Activated CD8-positive, alpha-beta T cell treated with anti-CD3 and anti-CD28 coated beads, Interleukin-2, amount 10 ng/mL, durations not matched to agents 7 days and 5 days (primary cell): ENCODE results near the gene MUC2. TPM values are rescaled to one million over a fixed set of nuclear protein-coding genes. Genes with fewer than 3 reads are reported as not detected.

ENCODE experiments used
- ATAC-seq: fragments of 150-1000 bp; cut with Tn5 transposase; one replicate; pipeline ENCODE4 v1.10.0; 2021; ENCODE audit warnings: moderate library complexity
- CTCF ChIA-PET: fragments of 350-600 bp; sonication (Branson Sonifier 250); formaldehyde crosslinking; loops from one replicate; lab custom pipeline; 2021; ENCODE audit warnings: antibody characterized with exemption; lab: Charles Lee
- POLR2A ChIA-PET: fragments of 350-600 bp; sonication (Branson Sonifier 250); formaldehyde crosslinking; loops from one replicate; lab custom pipeline; 2021; ENCODE audit warnings: antibody characterized with exemption; lab: Charles Lee
- DNase-seq: peaks from one replicate; pipeline ENCODE4 v3.0.0-alpha.2; 2020
- H3K27ac Mint-ChIP-seq: one replicate; pipeline ENCODE4 v1.8.0; 2021; ENCODE audit warnings: mild to moderate bottlenecking, mixed read lengths
- H3K27me3 Mint-ChIP-seq: one replicate; pipeline ENCODE4 v1.8.0; 2021; ENCODE audit warnings: low read depth, mixed read lengths
- H3K36me3 Mint-ChIP-seq: one replicate; pipeline ENCODE4 v1.8.0; 2021; ENCODE audit warnings: low read depth, mixed read lengths
- H3K4me1 Mint-ChIP-seq: one replicate; pipeline ENCODE4 v1.8.0; 2021; ENCODE audit warnings: low read depth, mixed read lengths
- H3K4me3 Mint-ChIP-seq: one replicate; pipeline ENCODE4 v1.8.0; 2021; ENCODE audit warnings: mild to moderate bottlenecking, mixed read lengths
- H3K9me3 Mint-ChIP-seq: one replicate; pipeline ENCODE4 v1.8.0; 2022; ENCODE audit warnings: mixed read lengths; ENCODE audit not compliant: insufficient read depth
- total RNA-seq, 2 experiments: library from RNA; stranded (reverse); gene quantifications; one replicate each; pipeline ENCODE4 v1.2.3, GENCODE V29; 2021

MUC2 gene
- not detected for total RNA-seq

DNA sequence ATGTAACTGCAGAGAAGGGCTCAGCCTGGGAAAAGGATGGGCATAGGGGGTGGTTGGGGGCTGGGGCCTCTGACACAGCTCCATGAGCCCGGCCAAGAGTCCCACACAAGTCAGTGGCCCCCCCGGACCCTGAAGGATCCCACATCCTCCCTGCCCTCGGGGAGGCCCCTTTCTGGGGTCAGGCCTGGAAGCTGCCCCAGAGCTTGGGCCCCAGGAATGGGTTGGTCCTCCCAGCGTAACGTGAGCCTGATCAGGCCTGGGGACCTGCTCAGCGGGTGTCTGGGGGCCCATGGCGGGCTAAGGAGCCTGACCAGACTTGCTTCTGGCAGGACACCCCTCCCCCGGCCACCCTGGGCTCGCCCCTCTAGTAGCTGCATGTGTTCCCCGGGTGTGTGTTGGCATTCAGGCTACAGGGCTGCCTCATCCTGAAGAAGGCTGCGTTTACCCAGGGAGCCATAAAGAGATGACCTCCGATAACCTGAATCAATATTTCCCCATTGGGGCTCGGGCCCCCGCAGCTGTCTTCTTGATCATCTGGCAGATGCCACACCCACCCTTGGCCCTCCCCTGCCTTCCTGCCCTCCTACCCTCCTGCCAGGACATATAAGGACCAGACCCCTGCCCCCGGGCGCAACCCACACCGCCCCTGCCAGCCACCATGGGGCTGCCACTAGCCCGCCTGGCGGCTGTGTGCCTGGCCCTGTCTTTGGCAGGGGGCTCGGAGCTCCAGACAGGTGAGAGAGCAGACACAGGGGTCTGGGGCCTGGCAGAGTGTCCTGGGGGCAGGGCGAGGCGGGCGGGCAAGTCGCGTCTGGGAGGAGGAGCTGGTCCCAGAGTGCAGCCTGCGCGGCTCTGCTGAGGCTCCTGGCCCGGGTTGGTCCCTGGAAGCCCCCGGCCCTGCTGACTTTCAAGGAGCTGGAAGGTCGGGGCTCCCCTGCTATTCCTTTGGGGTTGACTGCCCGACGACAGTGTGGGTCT, at the start of gene MUC2:
Gene MUC2 (plus strand): TSS at position 631 of the 978 bp plus-strand sequence.
- CTCF ChIA-PET: no interaction called here
- ATAC-seq: no peak
- POLR2A ChIA-PET: no interaction called here

DNA sequence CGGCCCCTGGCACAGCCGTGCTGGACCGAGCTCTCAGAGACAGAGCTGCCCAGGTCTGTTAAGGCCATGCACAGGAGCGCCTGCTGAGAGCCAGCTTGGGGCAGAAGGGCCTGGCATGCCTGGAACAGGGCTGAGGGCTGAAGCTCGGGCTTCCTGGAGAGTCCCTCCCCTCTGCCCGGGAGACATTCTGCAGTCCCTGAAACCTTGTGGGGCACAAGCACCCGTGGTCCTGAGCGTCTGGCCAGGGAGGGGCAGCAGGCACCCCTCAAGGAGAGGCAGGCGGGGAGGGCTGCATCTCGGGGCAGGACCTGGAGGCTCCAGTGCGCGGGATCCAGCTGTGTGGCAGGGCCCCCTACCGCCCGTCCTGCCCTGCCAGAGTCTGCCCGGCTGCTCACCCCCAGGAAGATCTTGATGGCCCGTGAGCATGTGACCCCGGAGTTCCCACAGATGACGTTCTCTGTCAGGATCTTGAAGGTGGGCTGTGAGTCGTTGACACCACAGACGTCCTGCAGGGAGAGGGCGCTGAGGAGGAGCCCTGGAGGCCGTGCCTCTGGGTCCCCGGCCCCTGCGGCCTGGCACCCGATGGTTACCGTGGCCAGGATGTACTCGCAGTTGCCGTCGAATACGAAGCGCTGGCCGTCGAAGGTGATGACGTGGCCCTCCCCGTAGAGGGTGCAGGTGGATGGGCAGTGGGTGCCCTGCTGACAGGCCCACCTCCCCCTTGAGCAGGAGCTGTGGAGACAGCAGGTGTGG, 49.1 kb upstream of the MUC2 start:
- H3K4me1 Mint-ChIP-seq: no peaks in the 10 kb centered on the region
- no peak for DNase-seq
- no peak overlapping the region for H3K27ac Mint-ChIP-seq
- POLR2A ChIA-PET: no interaction called here
- CTCF ChIA-PET: no interaction called here
- no peaks in the 10 kb centered on the region for H3K9me3 Mint-ChIP-seq
- no peaks in the 10 kb centered on the region for H3K36me3 Mint-ChIP-seq
- no peak overlapping the region for H3K4me3 Mint-ChIP-seq
- ATAC-seq: no peak
- no peaks in the 10 kb centered on the region for H3K27me3 Mint-ChIP-seq

More for the DNA sequence above, at the start of gene MUC2:
- H3K36me3 Mint-ChIP-seq: no peaks in the 10 kb centered on the region
- H3K4me3 Mint-ChIP-seq: no peak within 1 kb of the TSS
- H3K27me3 Mint-ChIP-seq: no peaks in the 10 kb centered on the region
- no peak within 1 kb of the TSS for H3K27ac Mint-ChIP-seq
- H3K4me1 Mint-ChIP-seq: no peaks in the 10 kb centered on the region
- no peaks in the 10 kb centered on the region for H3K9me3 Mint-ChIP-seq
- no peak for DNase-seq

DNA sequence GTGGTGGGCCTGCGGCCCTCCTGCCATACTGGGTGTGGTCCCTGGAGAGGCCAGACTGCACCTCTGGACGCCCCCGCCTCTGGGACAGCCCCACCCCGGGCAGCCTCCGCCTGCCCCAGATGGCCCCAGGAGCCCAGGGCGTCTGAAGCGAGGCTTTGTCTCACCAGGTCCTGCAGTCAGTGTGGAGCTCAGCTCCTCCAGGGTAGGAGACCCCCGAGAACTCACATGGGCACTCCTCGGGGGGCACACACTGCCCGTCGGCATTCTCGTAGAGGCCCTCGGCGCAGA, 48.6 kb upstream of the MUC2 start:
- Mint-ChIP-seq H3K4me3 (no peak overlapping the region), H3K4me1 (no peaks in the 10 kb centered on the region), H3K27ac (no peak overlapping the region), H3K36me3 (no peaks in the 10 kb centered on the region), H3K27me3 (no peaks in the 10 kb centered on the region), H3K9me3 (no peaks in the 10 kb centered on the region)
- CTCF ChIA-PET: no interaction called here
- DNase-seq (no peak), ATAC-seq (no peak)
- POLR2A ChIA-PET: no interaction called here

DNA sequence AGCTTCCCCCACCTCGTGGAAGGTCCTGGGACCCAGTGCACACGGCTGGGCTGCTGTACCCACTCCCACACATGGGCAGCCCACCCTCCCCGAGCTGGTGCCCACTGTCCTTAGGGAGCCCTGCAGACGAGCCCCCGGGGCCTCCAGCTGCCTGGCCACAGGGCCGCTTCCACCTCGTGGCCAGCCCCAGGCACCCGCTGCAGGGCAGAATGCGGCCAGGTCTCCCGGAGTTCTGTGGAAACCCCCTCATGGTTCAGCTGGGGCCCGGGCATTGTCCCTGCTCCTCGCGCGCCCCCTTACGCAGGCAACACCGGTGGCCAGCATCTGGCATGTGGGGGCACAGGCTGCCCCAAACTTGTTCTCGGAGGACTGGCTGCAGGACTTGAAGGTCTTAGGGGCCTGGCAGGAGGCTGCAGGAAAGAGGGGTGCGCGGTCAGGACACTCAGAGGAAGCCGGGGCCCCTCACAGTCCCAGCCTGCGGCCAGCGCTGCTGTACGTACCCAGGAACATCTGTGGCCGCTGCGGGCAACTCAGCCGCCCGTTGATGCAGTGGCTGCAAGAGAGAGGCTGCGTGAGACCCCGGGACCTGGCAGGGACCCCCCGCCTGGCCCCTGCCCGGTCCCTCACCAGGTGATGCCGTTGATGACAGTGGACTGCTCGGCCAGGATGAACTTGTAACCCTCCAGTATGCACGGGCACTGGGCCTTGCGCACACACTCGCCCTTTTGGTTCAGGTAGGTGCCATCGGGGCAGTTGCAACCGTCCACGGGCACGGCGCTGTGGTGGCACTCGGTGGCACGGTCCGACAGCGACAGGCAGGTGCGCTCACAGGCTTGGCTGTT, 47.8 kb upstream of the MUC2 start:
- Mint-ChIP-seq H3K4me3 (no peak overlapping the region), H3K27me3 (no peaks in the 10 kb centered on the region), H3K36me3 (no peaks in the 10 kb centered on the region), H3K4me1 (no peaks in the 10 kb centered on the region), H3K27ac (no peak overlapping the region), H3K9me3 (no peaks in the 10 kb centered on the region)
- POLR2A ChIA-PET: no interaction called here
- DNase-seq (no peak), ATAC-seq (no peak)
- CTCF ChIA-PET: no interaction called here

DNA sequence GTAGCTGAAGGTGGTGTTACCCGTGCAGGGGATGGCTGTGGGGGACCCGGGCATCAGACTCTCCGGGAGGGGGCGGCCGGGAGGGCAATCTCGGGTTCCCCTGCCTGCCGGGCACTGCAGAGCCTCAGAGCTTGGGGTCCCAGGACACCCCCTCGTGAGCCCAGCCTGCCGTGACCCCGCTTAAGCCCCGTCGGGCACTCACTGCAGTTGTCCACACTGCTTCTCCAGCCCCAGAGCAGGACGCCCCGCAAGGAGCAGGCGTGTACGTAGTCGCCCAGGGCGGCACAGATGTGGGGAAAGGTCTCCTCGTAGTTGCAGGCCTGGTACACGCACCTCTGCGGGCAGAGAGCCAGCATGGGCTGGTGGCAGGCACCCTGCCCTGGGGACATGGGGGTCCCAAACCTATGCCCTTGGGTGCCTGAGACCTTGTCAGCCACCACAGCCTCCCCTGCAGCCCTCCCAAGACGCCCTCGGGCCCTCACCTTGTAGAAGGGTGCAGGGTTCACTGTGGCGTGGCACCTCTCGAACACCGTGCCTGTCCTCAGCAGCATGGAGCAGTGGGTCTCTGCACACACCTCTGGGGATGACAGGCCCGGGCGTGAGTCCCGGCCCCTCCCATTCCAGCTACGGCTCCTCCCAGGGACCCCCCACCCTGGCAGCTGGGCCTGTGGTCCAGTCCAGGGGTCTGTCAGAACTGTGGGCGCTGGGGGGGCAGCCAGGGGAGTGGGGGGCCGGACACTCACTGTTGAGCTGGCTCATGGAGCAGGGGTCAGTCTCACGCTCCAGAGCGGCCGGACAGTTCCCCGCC, 47.0 kb upstream of the MUC2 start:
- H3K27ac Mint-ChIP-seq: no peak overlapping the region
- no peak overlapping the region for H3K4me3 Mint-ChIP-seq
- no peaks in the 10 kb centered on the region for H3K9me3 Mint-ChIP-seq
- H3K4me1 Mint-ChIP-seq: no peaks in the 10 kb centered on the region
- H3K27me3 Mint-ChIP-seq: no peaks in the 10 kb centered on the region
- DNase-seq (no peak), ATAC-seq (no peak)
- ChIA-PET CTCF (no interaction called here), POLR2A (no interaction called here)
- no peaks in the 10 kb centered on the region for H3K36me3 Mint-ChIP-seq

DNA sequence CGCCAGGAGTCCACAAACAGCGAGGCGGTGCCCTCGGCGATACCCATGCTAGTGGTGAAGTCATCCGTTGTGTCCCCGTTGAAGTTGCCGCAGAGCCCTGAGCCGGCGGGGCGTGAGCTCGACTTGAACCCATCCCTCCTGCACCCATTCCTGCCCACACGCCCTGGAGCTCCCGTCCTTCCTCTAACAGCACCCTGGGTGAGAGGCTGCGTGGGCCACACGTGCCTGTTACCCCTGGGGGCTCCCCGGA, 46.5 kb upstream of the MUC2 start:
- Mint-ChIP-seq H3K4me1 (no peaks in the 10 kb centered on the region), H3K27me3 (no peaks in the 10 kb centered on the region), H3K9me3 (no peaks in the 10 kb centered on the region), H3K36me3 (no peaks in the 10 kb centered on the region), H3K27ac (no peak overlapping the region), H3K4me3 (no peak overlapping the region)
- ATAC-seq: no peak
- POLR2A ChIA-PET: no interaction called here
- CTCF ChIA-PET: no interaction called here
- no peak for DNase-seq

DNA sequence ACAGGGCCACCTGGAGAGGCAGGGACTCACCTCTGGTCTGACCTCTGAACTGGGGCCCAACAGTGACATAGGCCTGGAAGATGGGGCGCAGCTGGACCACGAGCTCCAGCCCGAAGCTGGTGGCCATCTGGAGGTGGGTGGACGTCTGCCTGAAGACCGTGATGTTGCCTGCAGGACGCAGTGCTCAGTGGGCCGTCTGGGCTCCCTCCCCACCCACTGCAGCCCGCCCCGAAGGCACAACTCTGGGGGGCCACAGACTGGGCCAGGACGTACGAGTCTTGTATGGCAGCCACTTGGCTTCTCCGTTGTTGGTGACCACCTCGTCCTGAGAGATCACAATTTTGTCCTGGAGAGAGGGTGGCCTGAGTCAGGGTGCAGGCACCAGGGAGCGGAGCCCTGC, 46.1 kb upstream of the MUC2 start:
- Mint-ChIP-seq H3K9me3 (no peaks in the 10 kb centered on the region), H3K4me3 (no peak overlapping the region), H3K27me3 (no peaks in the 10 kb centered on the region), H3K27ac (no peak overlapping the region), H3K36me3 (no peaks in the 10 kb centered on the region), H3K4me1 (no peaks in the 10 kb centered on the region)
- POLR2A ChIA-PET: no interaction called here
- DNase-seq (no peak), ATAC-seq (no peak)
- CTCF ChIA-PET: no interaction called here

DNA sequence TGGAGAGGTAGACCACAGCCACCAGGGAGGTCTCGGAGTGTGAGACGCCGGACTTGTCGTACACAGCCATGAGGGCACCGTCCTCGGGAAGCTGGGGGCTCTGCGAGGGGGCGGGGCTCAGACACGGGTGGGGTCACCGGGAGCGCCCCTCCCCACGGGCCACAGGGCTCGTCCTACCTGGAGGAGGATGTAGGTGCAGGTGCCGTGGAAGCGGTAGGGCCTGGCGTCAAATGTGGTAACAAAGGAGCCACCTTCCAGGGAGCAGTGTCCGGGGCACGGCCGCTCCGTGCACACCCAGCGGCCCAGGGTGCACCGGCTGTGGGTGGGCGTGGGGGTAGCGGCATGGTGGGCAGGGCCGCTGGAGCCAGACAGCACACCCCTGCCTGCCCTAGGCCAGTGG, 45.6 kb upstream of the MUC2 start:
- POLR2A ChIA-PET: no interaction called here
- Mint-ChIP-seq H3K4me1 (no peaks in the 10 kb centered on the region), H3K36me3 (no peaks in the 10 kb centered on the region), H3K27me3 (no peaks in the 10 kb centered on the region), H3K4me3 (no peak overlapping the region), H3K27ac (no peak overlapping the region), H3K9me3 (no peaks in the 10 kb centered on the region)
- ATAC-seq (no peak), DNase-seq (no peak)
- CTCF ChIA-PET: no interaction called here

DNA sequence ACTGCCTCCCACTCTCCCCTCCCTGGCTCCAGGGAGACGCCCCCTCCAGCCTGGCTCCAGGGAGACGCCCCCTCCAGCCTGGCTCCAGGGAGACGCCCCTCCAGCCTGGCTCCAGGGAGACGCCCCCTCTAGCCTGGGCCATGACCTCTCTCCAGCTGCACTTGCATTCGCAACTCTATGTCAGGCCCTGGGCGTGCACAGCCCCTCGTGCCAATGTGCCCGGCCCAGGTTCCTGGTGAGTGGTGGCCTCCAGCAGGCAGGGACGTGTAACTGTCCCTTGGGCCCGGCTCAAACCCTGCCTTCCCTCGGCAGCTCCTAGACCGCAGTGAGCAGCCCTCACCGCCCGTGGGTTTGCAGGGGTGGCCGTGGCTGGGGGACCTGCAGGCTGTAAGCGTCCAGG, 45.0 kb upstream of the MUC2 start:
- Mint-ChIP-seq H3K4me1 (no peaks in the 10 kb centered on the region), H3K36me3 (no peaks in the 10 kb centered on the region), H3K27ac (no peak overlapping the region), H3K27me3 (no peaks in the 10 kb centered on the region), H3K9me3 (no peaks in the 10 kb centered on the region), H3K4me3 (no peak overlapping the region)
- POLR2A ChIA-PET: no interaction called here
- CTCF ChIA-PET: no interaction called here
- no peak for DNase-seq
- no peak for ATAC-seq

DNA sequence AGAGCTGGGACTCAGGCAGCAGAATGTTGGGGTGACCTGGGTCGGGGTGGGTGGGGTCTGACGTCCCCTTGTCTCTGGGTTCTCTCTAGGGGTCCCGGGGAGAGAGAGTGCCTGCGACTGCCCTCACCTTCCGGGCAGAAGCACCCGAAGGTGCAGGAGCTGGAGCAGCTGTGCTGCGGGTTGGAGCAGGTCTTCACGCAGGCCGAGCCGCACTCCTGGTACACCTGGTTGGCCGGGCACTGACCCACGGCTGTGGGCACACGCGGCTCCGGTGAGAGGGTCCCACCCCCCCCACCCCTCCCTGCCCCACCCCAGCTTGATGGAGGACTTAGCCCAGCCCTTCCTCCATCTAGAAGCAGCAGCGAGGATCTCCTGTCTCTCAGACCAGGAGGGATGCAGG, 44.6 kb upstream of the MUC2 start:
- Mint-ChIP-seq H3K36me3 (no peaks in the 10 kb centered on the region), H3K27me3 (no peaks in the 10 kb centered on the region), H3K4me3 (no peak overlapping the region), H3K4me1 (no peaks in the 10 kb centered on the region), H3K27ac (no peak overlapping the region), H3K9me3 (no peaks in the 10 kb centered on the region)
- ChIA-PET POLR2A (no interaction called here), CTCF (no interaction called here)
- DNase-seq: no peak
- ATAC-seq: no peak

DNA sequence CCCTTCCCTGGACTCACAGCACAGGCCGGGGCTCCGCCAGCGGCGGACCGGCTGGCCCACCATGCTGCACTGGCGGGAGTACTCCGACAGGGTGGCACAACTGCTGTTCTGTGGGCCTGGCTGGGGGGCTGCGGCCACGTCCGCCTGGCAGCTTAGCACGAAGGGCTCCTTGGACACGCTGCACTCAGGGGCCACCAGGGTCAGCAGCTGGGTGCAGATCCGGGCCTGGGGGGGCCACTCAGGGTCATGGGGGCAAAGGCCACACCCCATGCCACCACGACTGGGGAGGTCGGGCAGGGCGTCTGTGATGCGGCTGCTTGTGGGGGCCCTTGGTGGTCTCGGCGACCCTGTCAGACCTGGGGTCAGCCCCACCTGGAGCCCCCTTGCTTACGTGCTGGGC, 44.1 kb upstream of the MUC2 start:
- Mint-ChIP-seq H3K9me3 (no peaks in the 10 kb centered on the region), H3K4me1 (no peaks in the 10 kb centered on the region), H3K27ac (no peak overlapping the region), H3K27me3 (no peaks in the 10 kb centered on the region), H3K4me3 (no peak overlapping the region), H3K36me3 (no peaks in the 10 kb centered on the region)
- POLR2A ChIA-PET: no interaction called here
- DNase-seq (no peak), ATAC-seq (no peak)
- CTCF ChIA-PET: no interaction called here
